Skeletal muscle cell (primary cell): ENCODE measurements around the gene FLT4.

Experiments used
- DNase-seq: peaks from one replicate; pipeline ENCODE4 v3.0.0-alpha.2; 2010; ENCODE audit warnings: low read depth
- H3K4me3 ChIP-seq: 2 replicates; pipeline ENCODE4 v1.5.1; 2011; ENCODE audit warnings: low read depth, mild to moderate bottlenecking, control low read depth, low read length, moderate library complexity

Gene FLT4

GRCh38 chr5:180644825-180645273 lies 4.6 kb downstream of the FLT4 start:
- H3K4me3 ChIP-seq = no peak overlapping the region
- DNase-seq = no peak

GRCh38 chr5:180644129-180644824 lies 5.1 kb downstream of the FLT4 start:
- DNase-seq = no peak
- H3K4me3 ChIP-seq = no peak overlapping the region

- no peak overlapping the region for H3K4me3 ChIP-seq
- DNase-seq = no peak
These were observed 6.1 kb downstream of the FLT4 start for GRCh38 chr5:180643191-180643851.

GRCh38 chr5:180642779-180643178 lies 6.6 kb downstream of the FLT4 start:
- no peak overlapping the region for H3K4me3 ChIP-seq
- DNase-seq = no peak

GRCh38 chr5:180642181-180642775 lies 7.1 kb downstream of the FLT4 start:
- no peak for DNase-seq
- no peak overlapping the region for H3K4me3 ChIP-seq

- DNase-seq = no peak
- no peak overlapping the region for H3K4me3 ChIP-seq
These were observed 7.9 kb downstream of the FLT4 start for GRCh38 chr5:180641566-180641900.

GRCh38 chr5:180640861-180641565 lies 8.4 kb downstream of the FLT4 start:
- H3K4me3 ChIP-seq = no peak overlapping the region
- no peak for DNase-seq

GRCh38 chr5:180640611-180640860 lies 8.9 kb downstream of the FLT4 start:
- no peak for DNase-seq
- H3K4me3 ChIP-seq = no peak overlapping the region

- DNase-seq = no peak
These were observed 9.4 kb downstream of the FLT4 start for GRCh38 chr5:180639741-180640610.

GRCh38 chr5:180639287-180639686 lies 10.1 kb downstream of the FLT4 start:
- no peak for DNase-seq
- no peak overlapping the region for H3K4me3 ChIP-seq

More at GRCh38 chr5:180639741-180640610, 9.4 kb downstream of the FLT4 start:
- no peak overlapping the region for H3K4me3 ChIP-seq

GRCh38 chr5:180637962-180638680 lies 11.3 kb downstream of the FLT4 start:
- H3K4me3 ChIP-seq = no peak overlapping the region
- DNase-seq = no peak

- peak; percentile 6 for DNase-seq
- no peak overlapping the region for H3K4me3 ChIP-seq
These were observed 12.9 kb downstream of the FLT4 start for GRCh38 chr5:180636403-180637075.

- H3K4me3 ChIP-seq = no peak overlapping the region
- DNase-seq = no peak
These were observed 13.4 kb downstream of the FLT4 start for GRCh38 chr5:180636016-180636402.

GRCh38 chr5:180633283-180634177 lies 15.9 kb downstream of the FLT4 start:
- DNase-seq = no peak
- no peak overlapping the region for H3K4me3 ChIP-seq

- no peak overlapping the region for H3K4me3 ChIP-seq
- DNase-seq = no peak
These were observed 16.6 kb downstream of the FLT4 start for GRCh38 chr5:180632768-180633167.

- no peak overlapping the region for H3K4me3 ChIP-seq
- no peak for DNase-seq
These were observed 17.6 kb downstream of the FLT4 start for GRCh38 chr5:180631549-180632383.

- no peak overlapping the region for H3K4me3 ChIP-seq
- DNase-seq = no peak
These were observed 19.0 kb downstream of the FLT4 start for GRCh38 chr5:180630426-180630825.
